Sigmoid colon (tissue), 4 donors: ENCODE measurements around the gene GALNT7.

Source experiments
- CTCF ChIP-seq, 4 experiments: fragments of 450-650 bp in 3 of 4; fragments of 200-600 bp in 1 of 4; IDR thresholded peaks; one replicate each; pipeline ENCODE4 v1.5.1; 2016 to 2019; ENCODE audit warnings: antibody characterized with exemption in 4 of 4, mild to moderate bottlenecking in 3 of 4, moderate library complexity in 2 of 4
- POLR2A ChIP-seq, 2 donors: fragments of 450-650 bp; IDR thresholded peaks; one replicate each; pipeline ENCODE4 v1.6.1; 2016; ENCODE audit warnings: antibody characterized with exemption in 2 of 2, mild to moderate bottlenecking in 2 of 2, moderate library complexity in 2 of 2
- POLR2AphosphoS5 ChIP-seq, 4 donors: sonication (generic); formaldehyde crosslinking; IDR thresholded peaks; one replicate each; pipeline ENCODE4 v1.6.1; 2017; ENCODE audit warnings: antibody characterized with exemption in 4 of 4

- no peak for TF ChIP-seq POLR2AphosphoS5 (IDR thresholded peaks at IDR 0.05)
- TF ChIP-seq POLR2A (IDR thresholded peaks at IDR 0.05): no peak
- no peak for TF ChIP-seq CTCF (IDR thresholded peaks at IDR 0.05)
Measured at GRCh38 chr4:173272996-173273395, 104.4 kb downstream of the GALNT7 start.
